ENCODE results near the gene TCEAL7.
"Not testable (repeated sequence)": the region's sequence is repeated elsewhere in the genome, so short reads cannot be mapped to it uniquely, and the experiment has no call there.

TCEAL7 gene, protein sequence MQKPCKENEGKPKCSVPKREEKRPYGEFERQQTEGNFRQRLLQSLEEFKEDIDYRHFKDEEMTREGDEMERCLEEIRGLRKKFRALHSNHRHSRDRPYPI

DNA sequence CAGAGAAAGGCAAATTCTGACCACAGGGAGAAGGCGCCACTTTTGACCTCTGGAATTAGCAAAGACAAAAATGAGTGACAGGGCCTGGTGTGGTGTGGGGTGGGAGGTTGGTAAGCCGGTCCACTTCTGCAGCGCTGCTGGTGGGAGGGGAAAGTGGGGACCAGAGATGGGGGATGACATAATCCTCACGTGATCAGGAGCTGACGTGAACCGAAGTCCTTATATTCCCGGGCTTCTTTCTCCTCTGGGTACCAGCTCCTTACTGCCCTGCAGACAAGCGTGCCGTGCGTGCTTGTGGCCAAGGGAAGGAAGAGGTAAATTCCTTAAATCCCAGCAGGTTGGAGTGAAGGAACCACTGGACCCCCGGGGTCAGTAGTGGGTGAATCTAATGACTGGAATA lies at the start of gene TCEAL7:
TCEAL7 (plus strand) TSS at position 249 of the 400 bp plus-strand sequence. CDS start 1,165 bp downstream, outside the sequence.
- in situ Hi-C loops (cut with HindIII; ENCODE audit: low sequenced_read_pairs) = no loop called here

- in situ Hi-C loops (cut with HindIII; ENCODE audit: low sequenced_read_pairs) = no loop called here
Observed at GRCh38 chrX:103293118-103293517, 36.9 kb upstream of the TCEAL7 start.

DNA sequence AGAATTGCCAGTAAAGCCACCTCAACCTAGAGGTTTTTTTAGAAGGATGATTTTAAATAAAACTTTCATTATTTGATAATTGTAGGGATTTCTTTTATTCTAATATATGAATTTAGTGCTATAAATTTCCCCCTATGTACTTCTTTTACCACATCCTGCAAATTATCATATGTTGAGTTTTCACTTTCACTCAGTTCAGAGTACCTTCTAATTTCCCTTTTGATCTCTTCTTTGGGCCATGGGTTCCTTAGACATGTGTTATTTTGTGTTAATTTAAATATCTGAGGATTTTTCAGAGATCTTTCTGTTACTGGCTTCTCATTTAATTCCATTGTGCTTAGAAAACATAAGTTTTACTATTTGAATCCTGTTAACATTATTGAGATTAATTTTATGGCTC lies 25.3 kb upstream of the TCEAL7 start:
- in situ Hi-C loops (cut with HindIII; ENCODE audit: low sequenced_read_pairs) = loop anchor here (5.0 kb wide), 1 partner anchor 37 kb away; no protein-coding TSS in a partner anchor

GRCh38 chrX:103305666-103306065 lies 24.4 kb upstream of the TCEAL7 start:
- in situ Hi-C loops (cut with HindIII; ENCODE audit: low sequenced_read_pairs) = not testable (repeated sequence)

DNA sequence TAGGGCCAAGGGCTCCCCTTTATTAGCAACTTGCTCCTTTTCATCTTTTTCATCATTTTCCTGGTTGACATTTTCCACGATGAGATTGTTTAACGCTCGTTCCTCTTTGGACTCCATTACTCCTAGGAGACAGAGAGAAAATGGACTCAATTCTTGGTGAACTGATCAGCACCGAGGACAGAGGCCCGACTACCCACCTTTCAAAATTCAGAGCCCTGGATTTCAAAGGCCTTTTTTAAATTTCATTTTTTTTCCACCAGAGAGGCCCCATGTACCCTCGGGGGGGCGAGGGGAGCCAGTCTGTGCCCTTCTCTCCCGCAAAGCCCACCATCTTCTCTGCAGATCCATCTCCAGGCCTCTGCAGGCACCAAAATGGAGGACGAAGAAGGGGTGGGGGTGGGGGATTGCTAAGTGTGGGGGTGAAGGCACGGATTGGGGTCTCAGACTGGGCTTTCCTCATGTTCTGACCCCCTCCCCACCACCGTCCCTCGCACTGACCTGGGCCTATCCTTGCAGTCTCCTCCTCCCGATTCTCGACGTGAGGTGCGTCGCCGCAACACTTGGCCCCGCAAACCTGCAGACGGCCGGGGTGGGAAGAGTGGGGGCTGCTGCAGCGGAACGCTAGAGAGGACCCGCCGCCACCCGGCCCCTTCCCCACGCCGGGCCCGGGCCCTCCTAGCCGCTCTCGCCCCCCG lies 20.0 kb upstream of the TCEAL7 start:
- in situ Hi-C loops (cut with HindIII; ENCODE audit: low sequenced_read_pairs) = no loop called here

DNA sequence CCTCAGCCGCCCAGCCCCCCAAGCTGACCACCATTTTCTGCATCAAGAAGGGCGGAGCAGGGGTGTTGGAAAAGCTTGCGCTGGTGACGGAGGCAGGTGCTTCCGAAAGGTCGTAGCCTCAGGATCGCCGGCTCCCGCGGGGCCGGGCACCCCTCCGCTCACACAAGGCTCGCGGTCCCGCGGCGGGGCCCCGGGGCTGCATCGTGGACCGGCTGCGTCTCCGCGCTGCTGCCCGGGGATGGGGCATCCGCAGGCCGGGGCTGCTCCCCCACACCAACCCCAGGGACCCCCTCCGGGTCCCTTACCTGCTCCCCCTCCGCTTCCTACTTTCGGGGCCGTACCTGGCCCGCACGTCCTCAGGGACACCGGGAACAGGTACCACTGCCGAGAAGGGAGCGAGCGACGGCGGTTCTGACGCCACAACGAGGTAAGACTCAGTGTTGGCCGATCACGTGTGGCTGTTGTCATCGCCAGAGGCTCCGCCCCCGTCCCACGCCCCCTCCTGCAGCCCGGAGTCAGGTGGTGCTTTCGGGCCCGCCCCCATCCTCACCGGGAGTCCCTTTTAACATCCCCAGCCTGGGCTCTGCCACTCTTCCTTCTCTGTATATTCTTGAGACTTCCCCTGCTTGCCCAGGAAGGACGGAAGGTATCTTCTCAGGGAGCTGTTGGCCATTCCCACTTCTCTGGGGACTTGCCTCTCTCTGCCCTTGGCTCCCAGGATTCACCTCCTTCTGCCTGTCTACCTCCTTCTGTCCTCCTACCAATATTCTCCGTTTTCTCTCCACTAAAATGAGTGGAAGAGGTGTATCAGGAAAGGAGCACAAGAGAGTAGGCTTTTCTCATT lies 19.3 kb upstream of the TCEAL7 start, which contains the start of gene BEX2:
BEX2 (minus strand) TSS at position 436 of the 844 bp plus-strand sequence. CDS start 1,014 bp downstream, outside the sequence.
- in situ Hi-C loops (cut with HindIII; ENCODE audit: low sequenced_read_pairs) = no loop called here

DNA sequence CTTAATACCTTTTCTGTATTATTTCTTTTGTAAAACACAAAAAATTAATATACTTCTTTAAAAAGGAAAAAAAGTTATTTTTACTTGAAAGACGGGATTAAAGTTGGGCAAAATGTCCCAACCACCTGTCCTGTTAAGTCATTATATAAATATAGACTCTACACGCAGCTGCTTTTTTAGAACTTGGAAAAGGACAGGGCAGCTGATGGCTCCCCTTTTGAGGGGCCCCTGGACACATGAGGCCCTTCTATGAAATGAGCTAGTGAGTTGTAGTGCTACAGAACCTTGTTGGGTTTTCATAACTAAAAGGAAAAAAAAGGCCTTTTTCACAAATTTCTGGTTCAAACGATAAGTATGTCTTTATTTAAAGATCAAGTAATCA lies 18.6 kb upstream of the TCEAL7 start:
- in situ Hi-C loops (cut with HindIII; ENCODE audit: low sequenced_read_pairs) = no loop called here

DNA sequence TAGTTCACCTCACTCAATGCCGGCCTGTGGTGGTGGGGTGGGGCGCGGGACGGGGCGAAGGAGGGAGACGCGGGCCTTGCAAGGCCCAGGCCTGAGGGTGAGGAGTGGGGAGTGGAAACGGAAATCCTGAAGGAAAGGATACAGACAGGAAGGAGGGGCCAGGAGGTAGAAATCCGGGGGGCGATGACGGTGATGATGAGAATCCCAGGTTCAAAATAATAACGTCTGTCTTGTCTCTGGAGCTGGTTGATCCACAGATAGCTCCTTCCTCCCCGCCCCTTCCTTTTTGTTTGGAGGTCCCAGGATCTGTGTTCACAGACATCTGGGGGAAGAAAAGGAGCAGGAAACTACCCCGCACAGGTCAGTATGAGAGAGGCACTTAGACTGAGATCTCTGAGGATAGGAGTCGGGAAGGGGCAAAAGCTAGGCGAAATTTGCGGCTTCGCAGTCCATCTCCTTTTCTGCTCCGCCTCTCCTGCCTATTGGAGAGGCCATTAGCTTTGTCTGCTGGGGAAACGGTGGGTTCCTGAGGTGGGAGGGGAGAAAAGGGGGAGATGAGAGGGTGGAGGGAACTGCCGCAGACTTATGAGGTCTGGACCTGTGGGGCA lies 746 bp downstream of the TCEAL7 start:
- in situ Hi-C loops (cut with HindIII; ENCODE audit: low sequenced_read_pairs) = no loop called here

GRCh38 chrX:103338663-103339062 lies 8.6 kb downstream of the TCEAL7 start:
- in situ Hi-C loops (cut with HindIII; ENCODE audit: low sequenced_read_pairs) = no loop called here

DNA sequence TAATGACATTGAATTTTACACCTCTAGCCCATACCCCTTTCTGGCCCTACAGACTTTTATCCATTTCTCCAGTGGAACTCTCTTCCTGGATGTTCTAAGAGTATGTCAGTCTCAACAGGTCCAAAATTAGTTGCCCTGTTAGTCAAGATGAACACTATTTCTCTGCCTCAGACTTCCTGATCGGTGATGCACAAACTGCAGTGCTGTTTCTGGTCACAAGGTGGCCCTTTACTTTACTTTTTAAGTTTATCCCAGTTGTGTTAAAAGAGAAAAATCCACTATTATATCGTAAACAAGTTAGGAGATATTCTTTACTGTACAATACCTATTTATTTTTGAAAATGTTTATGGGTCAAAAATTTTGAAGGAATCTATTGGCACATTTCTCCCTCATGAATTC lies 13.1 kb downstream of the TCEAL7 start:
- in situ Hi-C loops (cut with HindIII; ENCODE audit: low sequenced_read_pairs) = no loop called here

GRCh38 chrX:103344606-103345005 lies 14.6 kb downstream of the TCEAL7 start:
- in situ Hi-C loops (cut with HindIII; ENCODE audit: low sequenced_read_pairs) = no loop called here

DNA sequence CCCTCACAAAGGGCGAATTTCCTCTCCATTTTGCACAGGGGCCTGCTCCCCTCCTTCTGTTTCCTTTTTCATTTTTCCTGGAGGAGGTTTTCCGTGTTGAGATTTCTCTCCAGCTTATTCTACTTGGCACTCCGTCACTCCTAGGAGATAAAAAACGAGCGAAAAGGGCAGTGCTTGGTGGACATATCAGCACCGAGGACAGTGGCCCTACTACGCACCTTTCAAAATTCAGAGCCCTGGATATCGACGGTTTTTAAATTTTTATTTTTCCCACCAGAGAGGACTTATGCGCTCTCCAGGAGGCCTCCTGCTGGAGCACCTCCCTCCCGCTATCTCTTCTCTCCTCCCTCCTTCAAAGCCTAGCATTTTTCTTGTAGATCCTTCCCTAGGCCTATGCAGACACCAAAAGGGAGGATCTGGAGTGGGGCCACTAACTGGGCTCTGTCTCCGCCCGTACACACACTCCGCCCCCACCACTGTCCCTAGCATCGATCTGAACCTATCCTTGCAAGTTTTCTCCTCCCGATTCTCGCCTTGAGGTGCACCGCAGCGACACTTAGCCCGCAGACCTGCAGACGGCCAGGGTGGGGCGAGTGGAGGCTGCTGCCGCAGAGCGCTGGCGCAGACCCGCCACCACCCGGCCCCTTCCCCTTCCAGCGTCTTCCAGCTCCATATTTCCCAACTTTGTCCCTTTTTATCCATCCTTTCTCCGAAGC lies 17.8 kb downstream of the TCEAL7 start:
- in situ Hi-C loops (cut with HindIII; ENCODE audit: low sequenced_read_pairs) = no loop called here

DNA sequence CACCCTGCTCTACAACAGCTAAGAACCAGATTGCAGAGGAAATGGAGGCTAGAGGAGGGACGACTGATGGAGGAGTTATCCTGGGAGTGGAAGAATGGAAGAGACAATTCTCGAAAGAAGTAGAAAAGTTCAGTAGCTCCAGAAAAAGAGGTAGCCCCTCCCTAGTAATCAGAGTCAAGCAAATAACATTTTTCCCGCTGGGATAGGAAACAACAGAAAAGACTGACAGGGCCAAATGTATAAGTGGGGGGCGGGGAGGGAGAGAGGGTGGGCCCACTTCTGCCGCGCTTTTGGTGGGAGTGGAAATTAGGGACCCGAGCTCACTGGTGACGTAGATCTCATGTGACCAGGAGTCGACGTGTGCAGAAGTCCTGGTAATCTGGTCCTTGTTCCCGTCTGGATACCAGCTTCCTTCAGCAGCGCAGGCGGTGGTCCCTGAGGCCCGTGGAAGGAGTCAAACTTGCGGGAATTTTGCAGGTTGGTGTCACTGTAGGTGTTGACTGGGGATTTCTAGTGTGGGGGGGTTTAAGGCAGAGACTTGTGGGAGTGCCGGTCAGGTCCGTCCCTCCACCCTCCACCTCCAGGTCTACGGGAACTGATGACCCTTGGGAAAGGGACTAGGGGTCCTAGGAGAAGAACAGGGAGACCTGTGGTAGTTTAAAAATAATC lies 26.2 kb downstream of the TCEAL7 start, which contains the start of gene TCEAL9:
TCEAL9 (plus strand) TSS at position 377 of the 669 bp plus-strand sequence. CDS start 1,179 bp downstream, outside the sequence.
- in situ Hi-C loops (cut with HindIII; ENCODE audit: low sequenced_read_pairs) = no loop called here

DNA sequence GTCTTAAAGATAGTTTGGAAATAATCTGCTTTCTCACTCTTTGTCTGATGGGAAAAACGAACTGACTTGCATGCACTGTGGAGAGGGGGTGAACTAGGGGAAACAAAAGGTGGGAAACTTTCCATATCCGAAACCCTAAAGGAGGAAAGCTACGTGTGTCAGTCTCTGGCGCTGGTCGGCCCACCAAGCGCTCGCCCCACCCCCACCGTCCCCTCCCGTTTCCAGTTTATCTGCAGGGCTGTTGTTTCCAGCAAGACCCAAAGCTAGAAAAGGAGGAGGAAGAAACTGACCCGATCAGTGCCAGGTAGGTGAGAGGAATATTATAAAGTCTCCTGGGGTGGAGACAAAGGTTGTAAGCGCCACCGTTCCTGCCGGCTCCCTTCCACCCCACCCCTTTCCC lies 26.8 kb downstream of the TCEAL7 start:
- in situ Hi-C loops (cut with HindIII; ENCODE audit: low sequenced_read_pairs) = no loop called here

DNA sequence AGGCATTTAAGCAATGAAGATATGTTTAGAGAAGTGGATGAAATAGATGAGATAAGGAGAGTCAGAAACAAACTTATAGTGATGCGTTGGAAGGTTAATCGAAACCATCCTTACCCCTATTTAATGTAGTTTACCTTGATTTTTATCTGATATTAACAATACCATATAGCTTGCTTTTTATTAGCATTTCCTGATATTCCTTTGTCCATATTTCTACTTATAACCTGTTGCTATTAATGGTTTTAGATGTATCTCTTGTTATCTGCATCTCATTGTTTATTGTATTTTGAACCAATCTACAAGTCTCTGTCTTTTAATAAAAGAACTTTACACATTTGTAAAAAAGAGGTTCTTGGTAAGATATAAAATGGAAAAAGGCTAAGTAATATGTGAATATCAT lies 27.8 kb downstream of the TCEAL7 start:
- in situ Hi-C loops (cut with HindIII; ENCODE audit: low sequenced_read_pairs) = no loop called here

DNA sequence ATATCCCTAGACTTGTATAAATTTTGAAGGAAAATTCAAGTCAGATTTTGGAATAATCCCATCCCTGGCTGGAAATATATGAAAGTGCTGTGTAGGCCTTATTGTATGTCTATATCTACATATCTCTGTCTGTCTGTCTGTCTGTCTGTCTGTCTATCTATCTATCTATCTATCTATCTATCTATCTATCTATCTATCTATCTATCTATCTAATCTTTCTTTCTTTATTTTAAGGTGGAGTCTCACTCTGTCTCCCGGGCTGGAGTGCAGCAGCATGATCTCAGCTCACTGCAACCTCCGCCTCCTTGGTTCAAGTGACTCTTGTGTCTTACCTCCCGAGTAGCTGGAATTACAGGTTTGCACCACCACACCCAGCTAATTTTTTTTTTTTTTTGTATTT lies 29.6 kb downstream of the TCEAL7 start:
- in situ Hi-C loops (cut with HindIII; ENCODE audit: low sequenced_read_pairs) = not testable (repeated sequence)

DNA sequence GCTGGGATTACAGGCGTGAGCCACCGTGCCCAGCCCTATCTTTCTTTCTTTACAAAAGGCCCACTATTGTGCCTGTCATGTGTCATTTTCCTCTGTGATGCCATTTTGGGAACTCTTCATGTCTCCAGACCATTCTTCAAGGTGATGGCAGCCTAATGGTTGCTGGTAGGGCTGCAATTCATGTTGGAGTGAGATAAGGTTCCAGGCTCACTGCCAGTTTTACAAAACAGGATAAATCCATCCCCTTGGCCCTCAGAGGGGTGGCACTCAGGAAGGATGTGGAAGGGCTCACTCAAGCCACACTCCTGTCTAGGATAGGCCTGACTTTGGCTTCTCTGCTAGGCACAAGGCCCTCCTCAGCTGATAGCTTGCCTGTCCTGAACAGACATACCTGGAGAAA lies 30.1 kb downstream of the TCEAL7 start:
- in situ Hi-C loops (cut with HindIII; ENCODE audit: low sequenced_read_pairs) = no loop called here

GRCh38 chrX:103360916-103361315 lies 30.9 kb downstream of the TCEAL7 start:
- in situ Hi-C loops (cut with HindIII; ENCODE audit: low sequenced_read_pairs) = no loop called here

DNA sequence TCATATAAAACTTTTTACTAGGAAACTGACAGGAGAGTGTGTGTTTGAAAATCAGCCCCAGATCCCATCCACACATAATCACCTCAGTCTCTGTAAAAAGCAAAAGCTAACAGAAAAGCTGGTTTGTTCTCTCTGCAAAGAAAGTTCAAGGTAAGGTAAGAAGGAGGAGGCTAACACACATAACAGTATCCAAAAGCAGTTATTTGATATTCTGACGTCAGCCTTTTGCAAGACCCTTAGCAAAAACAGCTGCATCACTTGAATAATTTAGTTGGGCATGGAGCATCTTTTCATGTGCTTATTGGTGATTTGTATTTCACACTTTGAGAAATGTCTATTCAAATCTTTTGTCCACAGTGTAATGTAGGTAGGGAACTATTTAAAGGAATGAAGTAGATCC lies 31.8 kb downstream of the TCEAL7 start:
- in situ Hi-C loops (cut with HindIII; ENCODE audit: low sequenced_read_pairs) = no loop called here

DNA sequence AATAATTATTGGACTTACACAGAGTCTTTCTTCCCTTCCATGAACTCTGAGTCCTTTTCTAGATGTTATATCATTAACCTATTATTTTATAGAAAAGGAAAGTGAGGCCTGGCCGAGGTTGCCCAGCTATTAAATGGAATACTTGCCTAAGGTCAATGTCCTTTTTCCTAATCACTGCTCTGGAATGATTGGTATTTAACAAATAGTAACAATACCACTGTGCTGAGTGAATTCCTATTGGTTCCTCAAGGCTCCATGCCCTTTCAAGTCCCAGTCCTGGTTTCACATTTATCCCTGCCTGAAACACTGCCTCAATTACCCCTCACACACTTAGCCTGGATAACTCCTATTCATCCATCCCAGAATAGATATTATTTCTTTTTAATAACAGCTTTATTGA lies 32.4 kb downstream of the TCEAL7 start:
- in situ Hi-C loops (cut with HindIII; ENCODE audit: low sequenced_read_pairs) = no loop called here

All from endothelial cell of hepatic sinusoid (primary cell).